ENCODE measurements around the gene KLRC3.
"Not testable (repeated sequence)": the region's sequence is repeated elsewhere in the genome, so short reads cannot be mapped to it uniquely, and the experiment has no call there.

The KLRC3 gene

DNA sequence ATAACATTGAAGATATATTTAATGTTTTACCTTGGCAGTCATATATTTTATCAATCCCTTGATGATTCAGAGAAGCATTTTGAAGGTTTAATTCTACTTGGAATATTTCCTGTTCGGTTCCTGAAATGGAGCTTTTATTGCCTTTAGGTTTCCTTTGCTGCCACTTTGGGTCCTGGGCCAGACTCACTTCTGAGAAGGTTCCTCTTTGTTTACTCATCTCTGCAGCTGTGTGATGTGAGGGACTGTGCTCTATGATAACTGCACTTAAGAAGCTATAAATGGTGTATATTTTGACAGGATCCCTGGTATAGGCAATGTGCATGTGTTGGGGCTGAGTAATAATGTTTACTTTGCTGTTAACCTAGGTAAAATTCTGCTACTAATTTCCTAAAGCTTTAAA lies at the start of gene KLRC3:
TSS of gene KLRC3 (minus strand) at position 262 of the 400 bp plus-strand sequence. CDS start at position 217, 45 bp downstream.
- DNase-seq, result not testable (repeated sequence)

- no peak for DNase-seq
Measured at GRCh38 chr12:10469701-10470100, 49.3 kb upstream of the KLRC3 start.

GRCh38 chr12:10466311-10466710 lies 45.9 kb upstream of the KLRC3 start:
- DNase-seq, result no peak

- no peak for DNase-seq
Measured at GRCh38 chr12:10457760-10458159, 37.4 kb upstream of the KLRC3 start.

GRCh38 chr12:10456856-10457255 lies 36.5 kb upstream of the KLRC3 start:
- DNase-seq, result no peak

GRCh38 chr12:10455766-10456165 lies 35.4 kb upstream of the KLRC3 start:
- DNase-seq, result no peak

DNA sequence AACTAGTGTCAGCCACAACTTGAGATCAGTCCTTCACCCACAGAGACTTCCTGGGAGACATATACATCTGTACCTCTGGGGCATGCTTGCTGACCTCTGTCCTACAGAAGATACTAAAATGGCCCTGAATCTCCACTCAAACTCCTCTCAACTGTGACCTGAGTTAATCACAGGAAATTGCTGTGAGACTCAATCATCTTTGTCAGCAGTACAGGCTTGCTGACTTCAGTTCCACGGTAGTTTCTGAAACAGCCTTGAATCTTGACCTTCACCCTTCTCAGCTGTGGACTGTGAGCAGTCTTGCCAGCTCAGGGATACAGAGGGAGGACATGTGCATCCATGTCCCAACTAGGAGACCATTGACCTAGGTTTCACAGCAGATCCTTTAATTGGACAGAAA lies 34.1 kb upstream of the KLRC3 start:
- DNase-seq, result no peak

GRCh38 chr12:10453156-10453555 lies 32.8 kb upstream of the KLRC3 start, which contains the start of gene KLRC1:
Gene KLRC1 (minus strand): TSS chr12:10453377. CDS start chr12:10451156, 2,221 bp downstream.
- DNase-seq, result no peak

- DNase-seq, result no peak
Measured at GRCh38 chr12:10448236-10448635, 27.8 kb upstream of the KLRC3 start.

GRCh38 chr12:10446052-10446451 lies 25.7 kb upstream of the KLRC3 start:
- DNase-seq, result not testable (repeated sequence)

DNA sequence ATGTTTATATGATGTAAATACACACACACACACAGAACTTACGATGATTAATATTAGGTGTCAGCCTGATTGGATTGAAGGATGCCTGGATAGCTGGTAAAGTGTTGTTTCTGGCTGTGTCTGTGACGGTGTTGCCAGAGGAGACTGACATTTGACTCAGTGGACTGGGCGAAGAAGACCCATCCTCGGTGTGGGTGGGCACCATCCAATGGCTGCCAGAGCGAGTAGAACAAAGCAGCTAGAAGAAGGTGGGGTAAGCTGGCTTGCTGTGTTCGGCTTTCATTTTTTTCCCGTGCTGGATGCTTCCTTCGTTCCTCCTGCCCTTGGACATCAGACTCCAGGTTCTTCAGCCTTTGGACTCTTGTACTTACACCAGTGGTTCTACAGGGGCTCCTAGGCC lies 20.7 kb upstream of the KLRC3 start:
- DNase-seq, result not testable (repeated sequence)

DNA sequence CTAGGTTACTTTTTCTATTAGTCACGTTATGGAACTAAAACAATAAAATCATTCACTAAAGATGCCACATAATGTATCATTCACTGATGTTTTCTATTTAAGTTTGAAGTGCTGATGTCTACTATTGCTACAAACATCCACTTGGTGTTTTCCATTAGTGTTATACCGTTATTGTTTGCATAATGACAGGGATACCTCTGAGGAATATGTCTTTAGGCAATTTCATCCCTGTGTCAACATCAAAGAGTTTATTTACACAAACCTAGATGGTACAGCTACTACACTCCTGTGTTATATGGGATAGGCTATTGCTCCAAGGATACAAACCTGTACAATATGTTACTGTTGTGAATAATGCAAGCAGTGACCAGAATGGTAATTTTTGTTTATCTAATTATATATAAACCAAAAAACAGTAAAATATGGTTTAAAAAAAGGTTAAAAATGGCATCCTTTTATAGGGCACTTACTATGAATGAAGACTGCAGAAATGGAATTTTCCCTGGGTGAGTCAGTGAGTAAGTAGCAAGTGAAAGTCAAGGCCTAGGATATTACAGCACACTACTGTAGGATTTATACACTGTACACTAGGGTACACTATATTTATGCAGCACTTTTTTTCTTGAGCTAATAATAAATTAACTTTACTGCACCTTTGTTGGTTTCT lies 19.3 kb upstream of the KLRC3 start:
- DNase-seq, result not testable (repeated sequence)

DNA sequence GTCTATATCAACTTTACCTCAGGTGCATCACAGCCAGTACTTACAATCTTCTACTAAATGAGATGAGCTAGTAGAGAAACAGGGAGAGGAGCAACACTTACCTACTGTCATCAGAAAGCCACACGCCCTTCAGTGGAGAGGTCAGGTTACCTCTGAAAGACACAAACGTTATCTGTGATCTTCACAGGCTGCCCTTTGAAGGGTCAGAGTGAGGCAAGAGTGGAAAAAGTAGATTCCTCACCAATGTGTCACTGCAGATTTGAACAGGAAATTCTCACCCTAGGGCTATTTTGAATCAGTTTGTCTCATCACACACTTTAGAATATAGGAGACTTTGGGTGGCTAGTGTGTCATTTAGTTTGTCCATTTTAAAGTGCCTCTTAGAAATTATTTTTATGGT lies 17.2 kb upstream of the KLRC3 start:
- DNase-seq, result not testable (repeated sequence)

DNA sequence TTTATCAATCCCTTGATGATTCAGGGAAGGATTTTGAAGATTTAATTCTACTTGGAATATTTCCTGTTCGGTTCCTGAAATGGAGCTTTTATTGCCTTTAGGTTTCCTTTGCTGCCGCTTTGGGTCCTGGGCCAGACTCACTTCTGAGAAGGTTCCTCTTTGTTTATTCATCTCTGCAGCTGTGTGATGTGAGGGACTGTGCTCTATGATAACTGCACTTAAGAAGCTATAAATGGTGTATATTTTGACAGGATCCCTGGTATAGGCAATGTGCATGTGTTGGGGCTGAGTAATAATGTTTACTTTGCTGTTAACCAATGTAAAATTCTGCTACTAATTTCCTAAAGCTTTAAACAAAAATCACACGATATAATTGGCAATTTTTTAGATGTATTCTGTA lies 15.4 kb upstream of the KLRC3 start, which contains the start of gene KLRC2:
TSS of gene KLRC2 (minus strand) at position 195 of the 400 bp plus-strand sequence. CDS start at position 171, 24 bp downstream.
- DNase-seq, result not testable (repeated sequence)

GRCh38 chr12:10430623-10431022 lies 10.2 kb upstream of the KLRC3 start:
- DNase-seq, result not testable (repeated sequence)

GRCh38 chr12:10425938-10426337 lies 5.5 kb upstream of the KLRC3 start:
- not testable (repeated sequence) for DNase-seq

DNA sequence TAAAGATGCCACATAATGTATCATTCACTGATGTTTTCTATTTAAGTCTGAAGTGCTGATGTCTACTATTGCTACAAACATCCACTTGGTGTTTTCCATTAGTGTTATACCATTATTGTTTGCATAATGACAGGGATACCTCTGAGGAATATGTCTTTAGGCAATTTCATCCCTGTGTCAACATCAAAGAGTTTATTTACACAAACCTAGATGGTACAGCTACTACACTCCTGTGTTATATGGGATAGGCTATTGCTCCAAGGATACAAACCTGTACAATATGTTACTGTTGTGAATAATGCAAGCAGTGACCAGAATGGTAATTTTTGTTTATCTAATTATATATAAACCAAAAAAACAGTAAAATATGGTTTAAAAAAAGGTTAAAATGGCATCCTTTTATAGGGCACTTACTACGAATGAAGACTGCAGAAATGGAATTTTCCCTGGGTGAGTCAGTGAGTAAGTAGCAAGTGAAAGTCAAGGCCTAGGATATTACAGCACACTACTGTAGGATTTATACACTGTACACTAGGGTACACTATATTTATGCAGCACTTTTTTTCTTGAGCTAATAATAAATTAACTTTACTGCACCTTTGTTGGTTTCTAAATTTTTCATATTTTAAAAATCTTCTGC lies 4.0 kb upstream of the KLRC3 start:
- not testable (repeated sequence) for DNase-seq

- not testable (repeated sequence) for DNase-seq
Measured at GRCh38 chr12:10422159-10422558, 1.8 kb upstream of the KLRC3 start.

DNA sequence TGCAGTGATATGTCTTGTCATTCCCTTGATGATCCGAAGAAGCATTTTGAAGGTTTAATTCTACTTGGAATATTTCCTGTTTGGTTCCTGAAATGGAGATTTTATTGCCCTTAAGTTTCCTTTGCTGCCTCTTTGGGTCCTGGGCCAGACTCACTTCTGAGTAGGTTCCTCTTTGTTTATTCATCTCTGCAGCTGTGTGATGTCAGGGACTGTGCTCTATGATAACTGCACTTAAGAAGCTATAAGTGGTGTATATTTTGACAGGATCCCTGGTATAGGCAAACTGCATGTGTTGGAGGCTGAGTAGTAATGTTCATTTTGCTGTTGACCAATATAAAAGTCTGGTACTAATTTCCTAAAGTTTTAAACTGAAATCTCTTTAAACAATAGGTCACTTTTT lies 11.0 kb downstream of the KLRC3 start, which contains the start of gene KLRC4:
TSS of gene KLRC4 (minus strand) at position 366 of the 400 bp plus-strand sequence. CDS start at position 184, 182 bp downstream.
- no peak for DNase-seq

- no peak for DNase-seq
Measured at GRCh38 chr12:10408842-10409241, 11.6 kb downstream of the KLRC3 start.

- no peak for DNase-seq
Measured at GRCh38 chr12:10406725-10407124, 13.7 kb downstream of the KLRC3 start.

GRCh38 chr12:10405294-10405693 lies 15.1 kb downstream of the KLRC3 start:
- no peak for DNase-seq

- DNase-seq, result no peak
Measured at GRCh38 chr12:10404798-10405197, 15.6 kb downstream of the KLRC3 start.

DNA sequence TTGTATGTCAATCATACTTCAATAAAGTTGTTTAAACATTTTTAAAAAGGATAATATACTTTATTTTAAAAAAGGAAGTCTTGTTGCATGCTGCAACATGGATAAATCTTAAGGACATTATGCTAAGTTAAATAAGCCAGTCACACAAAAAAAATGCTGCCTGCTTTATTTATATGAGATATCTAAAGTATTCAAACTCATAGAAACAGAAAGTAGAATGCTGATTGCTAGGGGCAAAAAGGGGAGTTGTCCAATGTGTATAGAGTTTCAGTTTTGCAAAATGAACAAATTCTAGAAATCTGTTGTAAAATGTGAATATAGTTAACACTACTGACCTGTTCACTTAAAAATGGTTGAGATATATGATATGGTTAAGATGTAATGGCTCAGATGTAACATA lies 19.6 kb downstream of the KLRC3 start:
- no peak for DNase-seq
